Middle frontal gyrus (tissue), 1 donor: Measurements from ENCODE around the gene ROCK1.
"Not testable (repeated sequence)": the region's sequence is repeated elsewhere in the genome, so short reads cannot be mapped to it uniquely, and the experiment has no call there.

ENCODE experiments used
- DNase-seq: peaks from one replicate; pipeline ENCODE4 v3.0.0-alpha.2; 2015; ENCODE audit warnings: low spot score; ENCODE audit errors: extremely low spot score

Gene ROCK1

GRCh38 chr18:21111346-21112139 is at the start of gene ROCK1:
Gene ROCK1 (minus strand): TSS chr18:21111813. CDS start chr18:21110910, 903 bp downstream.
- DNase-seq = peak; percentile 87

DNA sequence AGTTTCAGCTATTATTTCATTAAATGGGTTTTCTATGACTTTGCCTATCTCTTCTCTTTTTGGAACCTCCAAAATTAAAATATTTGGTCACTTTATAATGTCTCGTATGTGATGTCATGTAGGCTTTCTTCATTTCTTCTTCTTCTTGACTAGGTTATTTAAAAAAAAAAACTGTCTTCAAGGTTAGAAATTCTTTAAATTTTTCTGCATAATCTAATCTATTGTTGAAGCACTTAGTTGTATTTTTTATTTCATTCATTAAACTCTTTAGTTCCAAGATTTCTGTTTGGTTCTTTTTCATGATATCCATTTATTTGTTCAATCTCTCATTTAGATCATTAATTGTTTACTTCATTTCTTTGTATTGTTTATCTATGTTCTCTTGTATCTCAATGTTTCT is 43.8 kb upstream of the ROCK1 start:
- DNase-seq = no peak

DNA sequence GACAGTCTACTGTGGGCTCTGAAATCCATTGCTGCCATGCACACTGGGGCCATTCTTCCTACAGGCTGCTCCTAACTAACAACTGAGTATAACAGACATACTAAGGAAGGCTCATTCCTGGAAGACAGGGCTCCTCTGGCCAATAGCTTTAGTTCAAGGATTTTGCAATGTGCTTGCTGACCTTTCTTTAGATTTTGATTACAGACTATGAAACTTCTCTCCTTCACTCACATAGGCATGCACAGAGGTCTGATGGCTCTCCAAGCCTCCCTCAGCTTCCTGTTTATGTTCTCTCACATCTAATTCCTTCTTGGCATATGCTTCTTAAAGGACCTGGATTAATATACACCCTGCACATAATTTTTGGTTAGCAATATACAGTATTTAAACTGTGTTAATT is 34.4 kb upstream of the ROCK1 start:
- no peak for DNase-seq

DNA sequence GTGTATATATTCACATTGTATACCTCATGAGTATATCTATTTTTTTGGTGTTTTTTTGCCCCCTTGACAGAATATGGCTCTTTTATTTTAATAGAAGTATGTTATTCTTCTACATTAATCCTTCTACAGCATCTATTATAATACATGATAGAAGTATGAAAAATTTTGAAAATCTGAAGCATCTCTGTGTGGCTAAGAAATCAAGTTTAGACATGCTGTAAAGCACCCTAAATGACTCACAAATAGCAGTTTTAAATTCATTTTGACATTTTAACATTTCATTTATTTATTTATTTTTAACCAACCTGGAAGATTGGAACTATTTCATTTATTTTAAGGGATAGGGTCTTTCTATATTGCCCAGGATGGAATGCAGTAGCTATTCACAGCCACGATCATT is 33.8 kb upstream of the ROCK1 start:
- no peak for DNase-seq

DNA sequence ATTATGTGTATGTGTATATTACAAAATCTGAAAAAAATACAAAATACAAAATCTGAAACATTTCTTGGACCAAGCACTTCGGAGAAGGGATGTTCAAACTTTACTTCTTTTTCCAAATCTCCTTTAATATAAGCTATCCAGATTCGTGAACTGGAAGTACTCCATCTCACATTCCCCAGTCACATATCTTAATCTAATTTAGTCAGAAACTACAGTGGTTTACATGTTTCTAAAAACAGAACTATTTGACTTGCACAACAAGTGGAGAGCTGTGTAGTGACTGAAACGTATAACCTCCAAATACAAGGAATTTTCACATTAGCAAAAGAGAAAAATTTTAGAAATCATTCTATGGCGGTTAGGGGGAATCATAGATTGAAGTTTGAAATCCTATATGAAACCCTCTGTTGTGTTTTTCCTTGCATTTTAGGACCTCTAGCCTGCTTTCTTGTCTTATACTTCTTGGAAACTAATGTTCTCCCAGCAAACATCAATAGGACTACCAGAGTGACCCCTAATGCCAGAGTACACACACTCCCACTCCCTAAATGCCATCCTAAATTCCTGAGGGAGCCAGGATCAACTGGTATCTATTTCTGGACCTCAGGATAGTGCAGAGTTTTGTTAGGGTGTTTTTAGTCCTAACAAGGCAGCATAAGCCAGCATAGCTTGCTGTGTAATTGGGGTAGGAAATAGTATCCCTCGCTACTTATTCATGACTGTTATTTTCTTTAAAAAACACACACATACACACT is 30.2 kb upstream of the ROCK1 start:
- no peak for DNase-seq

DNA sequence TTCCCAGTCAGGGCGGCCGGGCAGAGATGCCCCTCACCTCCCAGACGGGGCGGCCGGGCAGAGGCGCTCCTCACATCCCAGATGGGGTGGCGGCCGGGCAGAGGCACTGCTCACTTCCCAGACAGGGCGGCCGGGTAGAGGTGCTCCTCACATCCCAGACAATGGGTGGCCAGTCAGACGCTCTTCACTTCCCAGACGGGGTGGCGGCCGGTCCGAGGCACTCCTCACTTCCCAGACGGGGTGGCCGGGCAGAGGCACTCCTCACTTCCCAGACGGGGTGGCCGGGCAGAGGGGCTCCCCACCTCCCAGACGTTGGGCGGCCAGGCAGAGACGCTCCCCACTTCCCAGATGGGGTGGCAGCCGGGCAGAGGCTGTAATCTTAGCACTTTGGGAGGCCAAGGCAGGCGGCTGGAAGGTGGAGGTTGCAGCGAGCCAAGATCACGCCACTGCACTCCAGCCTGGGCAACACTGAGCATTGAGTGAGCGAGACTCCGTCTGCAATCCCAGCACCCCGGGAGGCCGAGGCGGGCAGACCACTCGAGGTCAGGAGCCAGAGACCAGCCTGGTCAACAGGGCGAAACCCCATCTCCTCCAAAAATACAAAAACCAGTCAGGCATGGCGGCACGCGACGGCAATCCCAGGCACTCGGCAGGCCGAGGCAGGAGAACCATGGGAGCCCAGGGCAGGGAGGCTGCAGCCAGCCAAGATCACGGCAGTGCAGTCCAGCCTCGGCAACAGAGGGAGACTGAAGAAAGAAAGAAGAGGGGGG is 26.3 kb upstream of the ROCK1 start:
- not testable (repeated sequence) for DNase-seq

DNA sequence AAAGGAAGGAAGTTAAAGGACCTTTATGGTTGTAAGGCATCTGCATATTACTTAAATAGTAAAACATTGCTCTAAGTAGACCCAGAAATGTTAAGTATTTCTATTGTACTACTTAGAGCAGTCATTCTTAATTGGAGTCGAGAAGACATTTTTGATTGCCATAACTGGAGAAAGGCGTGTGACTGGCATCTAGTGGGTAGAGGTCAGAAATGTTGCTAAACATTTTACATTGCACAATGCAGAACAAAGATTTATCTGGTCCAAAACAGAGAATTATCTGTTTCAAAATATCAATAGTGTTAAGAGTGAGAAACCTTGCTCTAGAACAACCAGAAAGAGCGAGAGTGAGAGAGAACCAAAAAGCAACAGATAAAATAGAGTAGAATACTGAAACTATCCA is 23.3 kb upstream of the ROCK1 start:
- DNase-seq = no peak

GRCh38 chr18:21132398-21132918 is 20.8 kb upstream of the ROCK1 start:
- no peak for DNase-seq

DNA sequence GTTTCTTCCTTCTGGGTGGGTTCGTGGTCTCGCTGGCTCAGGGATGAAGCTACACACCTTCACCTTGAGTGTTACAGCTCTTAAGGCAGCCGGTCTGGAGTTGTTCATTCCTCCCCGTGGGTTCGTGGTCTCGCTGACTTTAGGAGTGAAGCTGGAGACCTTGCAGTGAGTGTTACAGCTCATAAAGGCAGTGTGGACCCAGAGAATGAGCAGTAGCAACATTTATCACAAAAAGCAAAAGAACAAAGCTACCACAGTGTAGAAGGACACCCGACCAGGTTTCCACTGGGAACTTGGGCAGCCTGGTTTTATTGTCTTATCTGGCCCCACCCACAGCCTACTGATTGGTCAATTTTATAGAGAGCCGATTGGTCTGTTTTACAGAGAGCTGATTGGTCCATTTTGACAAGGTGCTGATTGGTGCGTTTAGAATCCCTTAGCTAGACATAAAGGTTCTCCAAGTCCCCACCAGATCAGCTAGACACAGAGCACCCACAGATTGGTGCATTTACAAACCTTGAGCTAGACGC is 20.1 kb upstream of the ROCK1 start:
- DNase-seq = no peak

- DNase-seq = no peak
These were observed 18.1 kb upstream of the ROCK1 start for GRCh38 chr18:21129566-21130216.

GRCh38 chr18:21123290-21123926 is 11.8 kb upstream of the ROCK1 start:
- DNase-seq = no peak

DNA sequence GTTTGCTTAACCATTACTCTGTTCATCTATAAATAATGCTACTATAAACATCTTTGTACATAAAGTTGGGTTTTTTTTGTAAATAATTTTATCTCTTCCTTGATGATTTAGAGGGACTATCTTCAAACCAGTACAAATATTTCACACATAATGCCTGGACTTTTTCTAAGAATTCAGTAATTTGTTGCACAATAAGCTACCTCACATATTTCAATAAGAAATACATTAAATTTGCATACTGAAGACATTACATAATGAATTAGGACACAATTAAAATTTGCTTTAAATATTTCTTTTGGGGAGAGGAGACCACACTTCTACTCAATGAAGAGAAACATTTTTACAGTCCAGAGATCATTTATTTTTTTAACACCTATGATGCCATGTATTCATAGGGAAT is 7.2 kb upstream of the ROCK1 start:
- DNase-seq = no peak

- no peak for DNase-seq
These were observed 6.0 kb upstream of the ROCK1 start for GRCh38 chr18:21117409-21118131.

DNA sequence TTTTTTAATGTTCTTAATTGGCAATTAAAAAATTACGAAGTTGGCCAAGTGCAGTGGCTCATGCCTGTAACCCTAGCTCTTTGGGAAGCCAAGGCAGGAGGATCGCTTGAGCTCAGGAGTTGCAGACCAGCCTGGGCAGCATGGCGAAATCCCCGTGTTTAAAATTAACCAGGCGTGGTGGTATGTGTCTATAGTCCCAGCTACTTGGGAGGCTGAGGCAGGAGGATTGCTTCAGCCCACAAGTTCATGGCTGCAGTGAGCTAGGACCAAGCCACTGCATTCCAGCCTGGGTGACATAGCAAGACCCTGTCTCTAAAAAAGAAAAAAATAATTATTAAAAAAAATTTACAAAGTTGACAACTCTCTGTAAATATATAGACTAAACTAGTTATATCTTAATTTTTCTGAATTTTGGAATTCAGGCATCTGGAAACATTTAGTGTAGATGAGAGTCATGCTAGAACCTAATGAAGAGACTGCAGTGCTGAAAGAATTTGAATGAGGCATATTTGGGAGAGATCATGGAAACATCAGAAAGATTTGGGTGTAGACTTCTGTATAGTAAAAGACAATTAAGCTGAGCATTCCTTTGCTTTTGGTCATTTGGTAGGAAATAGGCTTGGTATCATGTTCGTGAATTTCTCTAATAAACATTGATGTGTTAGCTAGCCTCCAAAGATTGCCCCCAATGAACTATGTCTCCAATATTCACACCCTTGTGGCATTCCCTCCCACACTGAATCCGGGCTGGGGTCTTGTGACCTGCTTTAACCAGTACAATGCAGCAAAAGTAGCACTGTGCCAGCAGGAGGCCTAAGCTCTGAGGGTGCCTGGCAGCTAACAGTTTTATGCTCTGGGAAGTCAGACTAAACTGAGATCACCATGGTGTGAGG is 4.2 kb upstream of the ROCK1 start:
- DNase-seq = no peak

- no peak for DNase-seq
These were observed 1.0 kb upstream of the ROCK1 start for GRCh38 chr18:21112543-21113105.

GRCh38 chr18:21112140-21112473 is 494 bp upstream of the ROCK1 start:
- DNase-seq = no peak

DNA sequence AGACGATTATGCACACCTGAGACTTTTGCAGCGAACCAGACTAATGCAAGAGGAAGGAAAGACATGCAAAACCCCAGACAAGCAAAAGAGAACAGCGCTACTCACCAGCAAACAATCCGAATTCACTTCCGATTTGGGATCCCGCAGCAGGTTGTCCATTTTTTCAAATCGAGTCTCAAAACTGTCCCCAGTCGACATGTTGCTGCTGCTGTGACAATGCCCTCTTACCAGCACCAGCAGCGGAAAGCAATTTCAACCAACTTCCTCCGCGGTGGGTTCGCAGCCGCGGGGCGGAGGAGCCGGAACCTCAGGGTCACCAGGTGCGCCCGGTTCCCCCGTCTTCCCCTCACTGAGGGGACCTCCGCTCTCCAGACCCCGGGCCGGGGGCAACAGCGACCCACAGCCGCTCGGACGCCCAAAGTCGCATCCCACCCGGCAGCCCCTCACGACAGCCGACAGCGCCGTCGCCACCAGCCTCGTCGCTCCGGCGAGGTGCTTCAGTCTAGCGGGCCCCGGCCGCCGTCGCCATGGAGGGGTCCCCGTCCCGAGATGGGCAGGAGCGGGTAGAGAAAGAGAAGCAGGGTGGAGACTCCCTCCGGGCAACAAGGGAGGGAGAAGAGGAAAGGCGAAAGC is 784 bp downstream of the ROCK1 start:
- DNase-seq = no peak
